A172 (cell line): ENCODE results near the gene TGM2. TPM values are rescaled to one million over a fixed set of nuclear protein-coding genes. Genes with fewer than 3 reads are reported as not detected.
"Not testable (repeated sequence)": the region's sequence is repeated elsewhere in the genome, so short reads cannot be mapped to it uniquely, and the experiment has no call there.

Experiments used
- DNase-seq: peaks from one replicate; pipeline ENCODE4 v3.0.0-alpha.2; 2015; ENCODE audit warnings: low spot score
- total RNA-seq: library from RNA; depleted of rRNA; stranded (reverse); fragments of >200 nt; shearing (Covaris generic); gene quantifications from 2 replicates; pipeline ENCODE4 v1.2.3, GENCODE V29; 2014

The TGM2 gene
- total RNA-seq, 1 experiment from 2014 or later, result 13.9 TPM

DNA sequence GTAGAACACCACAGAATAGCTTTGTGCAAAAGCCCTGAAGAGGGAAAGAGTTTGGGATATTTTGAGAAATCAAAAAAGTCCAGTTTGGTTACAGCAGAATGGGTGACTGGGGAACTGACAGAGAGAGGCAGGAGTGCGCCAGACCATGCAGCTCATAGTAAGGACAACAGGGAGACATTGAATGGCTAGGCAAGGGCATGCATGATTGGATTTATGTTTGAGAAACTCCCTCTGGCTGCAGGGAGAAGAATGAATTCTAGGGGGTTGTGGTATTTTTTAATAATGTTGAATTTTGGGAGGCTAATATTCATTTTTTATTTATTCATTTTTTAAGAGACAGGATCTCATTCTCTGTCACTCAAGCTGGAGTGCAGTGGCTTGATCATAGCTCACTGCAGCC lies 49.9 kb downstream of the TGM2 start:
- no peak for DNase-seq

DNA sequence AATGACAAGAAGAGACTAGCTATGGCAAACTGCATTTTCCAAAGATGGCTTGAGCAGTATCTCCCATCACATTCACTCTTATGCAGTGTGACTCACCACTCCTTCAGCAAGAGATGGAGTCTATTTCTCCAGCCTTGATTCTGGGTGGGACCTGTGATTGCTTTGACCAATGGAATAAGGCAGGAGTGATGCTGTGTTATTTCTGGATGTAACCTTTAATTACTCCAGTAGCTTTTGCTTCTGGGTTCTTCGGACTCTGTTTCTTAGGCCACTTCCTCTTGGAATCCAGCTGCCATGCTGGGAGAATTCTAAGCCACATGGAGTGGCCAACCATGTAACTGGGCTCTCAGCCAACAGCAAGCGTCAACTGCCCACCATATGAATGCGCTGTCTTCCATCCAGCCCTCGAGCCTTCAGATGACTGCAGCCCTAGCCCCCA lies 50.7 kb downstream of the TGM2 start:
- peak; percentile 84 for DNase-seq

DNA sequence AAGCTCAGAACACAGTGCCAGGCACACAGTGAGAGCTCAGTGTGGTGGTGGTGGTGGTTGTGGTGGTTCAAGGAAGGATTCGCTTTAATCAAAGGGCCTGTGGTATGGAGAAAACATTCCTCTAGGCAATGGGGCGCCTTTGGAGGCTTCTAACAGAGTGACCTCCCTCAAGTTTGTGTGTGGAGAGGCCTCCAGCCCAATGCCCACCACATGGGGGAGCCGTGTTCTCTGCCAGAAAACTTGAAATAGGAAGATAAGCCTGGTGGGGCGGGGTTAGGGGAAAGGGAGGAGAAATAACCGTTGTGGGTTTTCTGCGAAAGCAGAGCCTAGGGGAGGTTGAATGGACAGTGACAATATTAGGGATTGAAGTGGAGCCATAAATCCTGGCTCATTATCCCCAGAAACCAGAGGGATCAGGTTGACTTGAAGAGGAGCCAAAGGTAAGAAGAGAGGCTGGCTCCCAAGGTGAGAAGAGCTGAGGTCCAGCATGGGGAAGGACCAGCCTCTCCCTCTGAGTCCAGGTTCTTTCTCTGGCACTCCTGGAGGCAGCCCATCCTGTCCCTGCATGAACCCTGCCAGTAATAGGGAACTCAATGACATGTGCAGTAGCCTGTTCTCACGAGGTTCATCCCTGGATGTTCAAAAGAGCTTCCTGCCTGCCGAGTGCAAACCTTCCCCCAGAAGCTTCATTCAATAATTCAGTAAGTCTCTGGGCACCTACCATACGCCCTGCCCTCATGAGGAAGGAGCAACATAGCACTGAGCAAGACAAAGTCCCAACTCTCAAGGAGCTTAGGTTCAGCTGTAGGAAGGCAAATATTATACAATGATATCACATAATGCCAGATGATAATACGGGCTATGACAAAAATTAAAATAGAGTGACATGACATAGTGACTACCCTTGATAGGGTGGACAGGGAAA lies 51.4 kb downstream of the TGM2 start:
- peak; percentile 60 for DNase-seq

DNA sequence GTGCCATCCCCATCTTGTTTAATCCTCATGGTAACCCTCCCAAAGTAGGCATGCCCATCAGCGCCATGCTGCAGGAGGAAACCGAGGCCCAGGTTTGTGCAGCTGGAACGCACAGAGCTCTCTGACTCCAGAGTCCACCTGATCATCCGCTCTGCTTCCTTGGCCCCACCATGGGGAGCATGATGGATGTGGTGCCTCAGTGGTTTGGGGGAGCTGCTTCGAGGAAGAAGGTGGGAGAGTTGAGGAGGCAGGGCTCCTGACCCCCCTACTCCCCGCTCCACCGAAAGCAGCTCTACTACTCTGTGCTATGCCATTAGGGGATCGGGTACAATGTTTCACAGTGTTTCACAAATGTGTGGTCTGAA lies 52.2 kb downstream of the TGM2 start:
- no peak for DNase-seq

DNA sequence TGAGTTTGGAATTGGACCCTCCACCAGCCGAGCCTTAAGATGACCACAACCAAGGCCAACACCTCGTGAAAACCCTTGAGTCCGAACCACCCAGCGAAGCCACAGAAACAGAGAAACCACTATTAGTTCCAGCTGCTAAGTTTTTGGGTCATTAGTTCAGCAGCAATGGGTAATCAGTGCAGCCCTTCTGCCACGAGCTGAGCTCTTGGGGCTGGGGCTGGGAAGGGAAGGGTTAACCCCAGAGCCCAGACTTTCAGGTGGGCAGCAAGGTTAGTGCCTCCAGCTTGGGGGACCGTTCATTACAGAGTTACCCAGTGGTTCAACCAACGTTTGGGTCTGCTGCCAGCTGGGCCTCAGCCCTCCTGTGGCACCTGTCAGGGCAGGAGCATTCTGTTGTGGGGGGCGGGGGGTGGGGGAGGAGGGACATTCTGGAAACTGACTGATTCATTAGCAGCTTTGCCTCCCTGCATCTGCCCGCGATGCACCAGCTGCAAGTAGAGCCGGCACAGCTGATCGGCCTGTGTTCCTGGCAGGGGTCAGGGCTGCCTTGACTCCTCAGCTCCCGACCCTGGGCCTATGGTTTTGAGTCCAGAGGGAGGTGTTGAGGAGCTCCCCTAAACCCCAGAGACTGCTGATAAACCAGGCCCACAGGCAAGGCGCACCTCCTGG lies 52.7 kb downstream of the TGM2 start:
- no peak for DNase-seq

DNA sequence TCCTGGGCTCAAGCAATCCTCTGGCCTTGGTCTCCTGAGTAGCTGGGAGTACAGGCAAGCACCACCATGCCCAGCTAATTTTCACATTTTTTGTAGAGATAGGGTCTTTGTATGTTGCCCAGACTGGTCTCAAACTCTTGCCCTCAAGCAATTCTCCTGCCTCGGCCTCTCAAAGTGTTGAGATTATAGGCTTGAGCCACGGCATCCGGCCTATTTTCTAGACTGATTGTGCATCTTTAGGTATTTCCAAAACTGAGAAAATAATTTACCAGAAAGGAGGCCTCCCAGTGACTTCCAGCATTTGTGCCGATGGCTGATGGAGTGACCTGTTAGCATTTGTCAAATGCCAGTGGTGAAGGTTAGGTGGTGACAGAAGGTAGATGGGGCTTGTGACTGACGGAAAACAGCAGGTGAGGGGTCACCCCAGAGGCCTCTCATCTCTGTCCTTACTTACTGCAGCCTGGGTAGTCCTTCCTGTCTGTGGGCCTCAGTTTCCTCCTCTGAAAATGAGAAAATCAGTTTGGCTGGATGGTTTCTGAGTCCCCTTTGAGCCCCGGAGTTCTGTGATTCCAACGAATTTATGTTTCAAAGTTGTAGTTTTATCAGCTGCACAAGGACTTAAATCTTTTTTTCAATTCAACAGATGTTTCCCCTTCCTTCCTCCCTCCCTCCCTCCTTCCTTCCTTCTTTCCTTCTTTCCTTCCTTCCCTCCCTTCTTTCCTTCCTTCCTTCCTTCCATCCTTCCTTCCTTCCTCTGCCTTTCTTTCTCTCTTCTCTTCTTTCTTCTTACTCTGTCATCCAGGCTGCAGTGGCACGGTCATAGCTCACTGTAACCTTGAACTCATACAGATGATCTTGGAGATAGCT lies 53.5 kb downstream of the TGM2 start:
- no peak for DNase-seq

DNA sequence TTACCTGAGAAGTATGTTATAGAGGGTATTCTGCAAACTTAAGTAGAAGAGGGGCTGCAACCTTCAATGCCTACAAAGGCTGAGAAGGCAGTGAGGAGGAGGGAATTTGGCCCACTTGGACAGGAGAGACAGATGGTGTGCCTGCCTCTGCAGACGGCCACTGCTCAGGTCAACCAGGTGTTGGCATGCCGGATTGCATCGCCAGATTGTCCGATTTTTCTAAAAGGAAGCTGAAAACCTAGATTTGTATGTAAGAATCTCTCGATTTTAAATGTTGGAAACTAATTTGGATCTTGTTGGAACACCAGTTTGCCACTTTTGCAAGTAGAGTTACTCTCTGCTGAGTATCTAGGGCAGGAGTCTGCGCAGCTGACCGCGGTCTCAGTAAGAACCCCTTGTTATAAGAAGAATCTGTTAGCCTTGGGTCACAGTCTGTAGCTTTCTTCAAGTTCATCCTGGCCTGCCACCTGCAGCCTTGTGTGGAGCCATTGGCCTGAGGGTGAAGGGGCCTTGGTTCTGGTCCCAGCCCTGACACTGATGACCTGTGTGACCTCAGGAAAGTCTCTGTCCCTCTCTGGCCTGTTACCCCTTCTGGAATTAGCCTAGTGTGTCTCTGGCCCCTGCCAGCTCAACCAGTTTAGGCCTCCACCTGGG lies 54.4 kb downstream of the TGM2 start:
- no peak for DNase-seq

DNA sequence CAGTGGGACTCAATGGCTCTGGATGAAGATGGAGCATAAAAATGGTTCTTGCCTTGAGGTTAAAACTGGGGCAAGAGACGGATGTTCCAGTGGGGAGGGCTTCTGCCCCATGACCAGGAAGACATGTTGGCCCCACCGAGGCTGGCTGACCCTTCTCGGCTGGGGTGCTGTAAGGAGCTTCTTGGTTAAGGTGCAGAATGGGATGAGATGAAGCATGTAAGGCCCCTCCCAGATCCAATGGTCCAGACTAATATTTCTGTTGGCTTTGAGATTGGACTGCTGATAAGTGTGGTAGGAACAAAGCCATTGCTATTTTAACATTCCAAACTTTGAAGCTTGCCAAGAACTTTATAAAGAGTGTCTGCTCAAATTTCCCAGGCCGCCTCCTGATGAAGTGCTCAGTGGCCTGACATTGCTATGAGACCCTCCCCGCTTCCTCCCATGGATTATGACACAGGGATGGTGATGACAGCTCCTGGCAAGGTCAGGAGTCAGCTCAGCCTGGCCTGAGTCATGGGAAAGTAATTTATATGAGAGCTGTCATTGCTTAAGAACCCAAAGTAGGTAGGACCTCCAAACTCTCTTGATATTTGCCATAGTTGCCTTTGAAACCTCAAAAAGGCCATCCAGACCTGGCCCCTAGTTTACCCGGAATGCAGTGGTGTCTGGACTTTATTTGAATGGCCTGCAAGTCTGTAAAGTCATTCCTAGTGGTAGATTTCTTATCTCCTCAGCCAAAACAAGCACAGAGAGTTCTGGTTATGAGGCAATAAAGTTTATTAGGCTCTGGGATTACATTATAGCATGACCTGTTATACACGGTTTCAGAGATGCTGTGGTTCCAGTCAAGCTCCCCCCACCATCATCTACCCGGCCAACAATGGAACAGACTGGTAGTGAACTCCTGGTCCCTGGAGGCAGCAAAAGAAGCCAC lies 55.2 kb downstream of the TGM2 start:
- peak; percentile 99 for DNase-seq

DNA sequence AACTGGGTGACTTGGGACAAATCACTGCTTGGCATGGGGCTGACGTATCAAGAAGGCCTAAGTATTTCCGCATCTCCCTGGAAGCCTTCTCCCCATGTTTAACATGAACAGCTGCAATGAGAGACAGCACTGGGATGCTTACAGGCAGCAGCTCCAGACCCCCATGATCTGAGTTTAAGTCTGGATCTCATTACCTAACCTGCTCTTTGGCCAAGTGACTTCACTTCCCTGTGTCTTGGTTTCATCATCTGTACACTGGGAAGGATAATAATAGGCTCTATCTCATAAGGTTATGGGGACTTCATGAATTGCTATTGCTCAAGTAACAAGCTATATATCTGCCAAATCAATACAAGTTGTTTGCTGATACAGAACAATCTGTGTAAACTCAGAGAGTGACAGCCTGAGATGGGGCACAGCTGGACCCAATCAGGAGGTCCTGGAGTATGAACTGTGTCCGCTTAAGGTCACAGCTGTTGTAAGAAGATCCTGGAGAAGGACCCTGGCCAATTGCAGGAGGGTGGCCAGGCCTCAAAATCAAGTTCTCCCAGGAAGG lies 56.0 kb downstream of the TGM2 start:
- no peak for DNase-seq

DNA sequence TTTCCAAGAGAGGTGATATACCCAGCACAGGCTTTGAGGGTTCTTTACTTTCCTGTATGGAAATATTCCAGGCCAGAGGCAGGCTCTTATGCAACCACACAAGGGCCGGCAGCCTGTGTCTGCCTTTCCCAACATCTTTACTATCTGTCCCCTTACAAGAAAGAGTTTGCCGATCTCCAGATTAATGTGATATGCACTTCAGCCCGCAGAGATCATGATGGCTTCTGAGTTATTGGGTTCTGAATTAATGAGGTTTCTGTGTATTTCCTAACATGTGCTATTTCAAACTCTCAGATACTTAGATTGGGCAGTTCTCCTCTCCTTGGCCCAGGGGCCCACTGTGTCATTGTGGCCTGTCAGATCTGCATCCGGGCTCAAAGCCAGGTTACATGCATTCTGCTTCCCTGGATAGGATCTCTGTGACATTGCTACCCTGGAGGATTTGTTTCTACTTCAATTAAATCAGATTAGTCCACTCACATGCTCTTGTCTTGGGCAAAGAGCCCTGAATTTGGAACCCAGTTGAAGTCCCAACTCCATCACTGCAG lies 56.6 kb downstream of the TGM2 start:
- peak; percentile 29 for DNase-seq

DNA sequence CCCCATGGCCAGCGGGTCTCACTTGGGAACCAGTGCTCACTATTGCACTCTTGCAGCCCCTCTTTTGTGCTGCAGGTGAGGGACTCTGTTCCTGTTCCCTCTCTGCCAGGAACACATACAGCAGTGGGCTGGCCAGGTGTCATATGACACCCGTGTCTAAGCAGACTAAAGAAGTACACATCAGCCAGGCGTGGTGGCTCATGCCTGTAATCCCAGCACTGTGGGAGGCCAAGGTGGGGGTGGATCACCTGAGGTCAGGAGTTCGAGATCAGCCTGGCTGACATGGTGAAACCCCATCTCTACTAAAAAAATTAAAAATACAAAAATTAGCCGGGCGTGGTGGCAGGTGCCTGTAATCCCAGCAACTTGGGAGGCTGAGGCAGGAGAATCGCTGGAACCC lies 57.2 kb downstream of the TGM2 start:
- not testable (repeated sequence) for DNase-seq

DNA sequence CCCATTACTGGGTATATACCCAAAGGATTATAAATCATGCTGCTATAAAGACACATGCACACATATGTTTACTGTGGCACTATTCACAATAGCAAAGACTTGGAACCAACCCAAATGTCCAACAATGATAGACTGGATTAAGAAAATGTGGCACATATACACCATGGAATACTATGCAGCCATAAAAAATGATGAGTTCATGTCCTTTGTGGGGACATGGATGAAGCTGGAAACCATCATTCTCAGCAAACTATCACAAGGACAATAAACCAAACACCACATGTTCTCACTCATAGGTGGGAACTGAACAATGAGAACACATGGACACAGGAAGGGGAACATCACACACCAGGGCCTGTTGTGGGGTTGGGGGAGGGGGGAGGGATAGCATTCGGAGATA lies 57.7 kb downstream of the TGM2 start:
- not testable (repeated sequence) for DNase-seq

DNA sequence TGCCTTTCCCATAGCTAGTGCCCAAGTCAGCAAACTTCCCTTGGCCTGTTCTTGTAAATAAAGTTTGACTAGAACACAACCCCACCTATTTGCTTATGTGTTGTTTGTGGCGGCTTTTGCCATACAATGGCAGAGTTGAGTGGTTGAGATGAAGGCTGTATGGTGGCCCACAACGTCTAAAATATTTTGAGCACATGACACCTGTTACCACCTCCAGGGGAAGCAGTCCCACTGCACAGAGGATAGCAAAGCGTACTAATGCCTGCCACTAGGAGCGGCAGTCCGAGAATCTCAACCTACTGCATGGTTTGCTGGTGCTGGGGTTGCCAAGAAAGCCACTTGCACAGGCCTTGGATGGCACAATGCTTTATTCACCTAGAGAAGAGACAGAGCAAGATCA lies 58.6 kb downstream of the TGM2 start:
- no peak for DNase-seq

DNA sequence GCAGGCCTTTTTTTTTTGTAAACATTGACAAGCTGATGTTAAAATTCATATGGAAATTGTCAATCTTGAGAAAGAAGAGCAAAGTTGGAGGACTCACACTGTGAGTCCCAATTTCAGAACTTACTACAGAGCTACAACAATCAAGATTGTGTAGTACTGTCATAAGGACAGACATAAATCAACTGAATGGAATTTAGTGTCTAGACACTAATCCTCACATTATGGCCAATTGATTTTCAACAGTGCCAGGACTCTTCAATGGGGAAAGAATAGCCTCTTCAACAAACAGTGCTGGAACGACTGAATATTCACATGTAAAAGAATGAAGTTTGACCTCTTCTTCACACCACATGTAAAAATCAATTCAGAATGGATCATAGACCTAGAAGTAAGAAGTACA lies 60.8 kb downstream of the TGM2 start:
- DNase-seq, result no peak

DNA sequence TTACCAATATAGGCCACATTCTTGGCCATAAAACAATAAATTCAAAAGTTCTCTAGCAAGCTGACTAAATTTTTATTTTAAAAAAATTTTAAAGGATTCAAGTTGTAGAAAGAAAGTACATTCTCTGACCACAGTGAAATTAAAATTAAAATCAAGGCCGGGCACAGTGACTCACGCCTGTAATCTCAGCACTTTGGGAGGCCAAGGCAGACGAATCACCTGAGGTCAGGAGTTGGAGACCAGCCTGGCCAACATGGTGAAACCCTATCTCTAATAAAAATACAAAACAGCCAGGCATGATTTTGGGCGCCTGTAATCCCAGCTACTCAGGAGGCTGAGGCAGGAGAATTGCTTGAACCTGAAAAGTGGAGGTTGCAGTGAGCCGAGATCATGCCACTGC lies 62.9 kb downstream of the TGM2 start:
- not testable (repeated sequence) for DNase-seq

DNA sequence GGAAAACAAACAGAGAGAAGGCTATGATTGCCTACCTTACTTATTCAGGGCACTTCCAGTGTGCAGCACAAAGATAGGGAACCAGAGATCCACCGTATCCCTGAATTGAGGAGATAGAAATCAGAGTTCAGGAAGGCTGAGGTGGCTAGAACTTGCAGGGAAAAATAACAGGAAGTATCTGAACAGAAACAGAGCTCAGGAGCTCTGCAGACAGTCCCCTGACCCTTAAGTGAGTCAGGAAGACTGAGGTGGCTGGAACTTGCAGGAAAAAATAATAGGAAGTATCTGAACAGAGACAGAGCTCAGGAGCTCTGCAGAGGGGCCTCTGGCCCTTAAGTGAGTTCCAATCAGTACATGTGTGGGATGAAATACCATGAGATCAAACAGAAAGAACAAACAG lies 66.1 kb downstream of the TGM2 start:
- DNase-seq, result no peak

DNA sequence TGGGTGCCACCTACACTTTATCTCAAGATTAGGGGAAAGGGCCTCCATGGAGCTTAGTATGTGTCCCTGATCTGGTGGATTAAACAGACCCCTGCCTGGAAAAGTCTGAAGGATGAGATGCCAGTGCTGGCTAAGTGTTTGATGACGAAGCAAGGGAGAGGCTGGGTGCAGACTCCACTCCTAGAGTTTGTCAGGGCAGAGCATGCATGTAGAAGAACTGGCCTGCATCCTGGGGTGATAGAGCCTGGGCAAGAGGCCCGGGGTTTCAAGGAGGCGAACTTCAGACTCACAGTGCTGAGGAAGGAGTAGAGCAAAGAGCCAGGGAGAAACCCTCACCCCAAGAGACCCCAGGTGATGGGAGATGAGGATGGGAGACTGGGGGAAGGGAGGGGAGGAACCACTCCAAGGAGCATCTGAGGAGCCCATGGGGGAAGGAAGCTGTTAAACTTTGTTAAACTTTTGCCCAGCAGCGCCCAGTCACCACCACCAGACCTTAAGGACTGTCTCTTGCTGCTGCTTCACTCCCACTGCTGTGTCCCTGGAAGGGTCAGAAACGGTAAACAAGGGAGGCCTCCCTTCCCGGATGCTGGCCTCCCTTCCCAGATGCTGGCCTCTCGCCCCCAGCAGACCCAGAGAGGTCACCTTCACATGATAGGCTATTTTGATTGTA lies 69.9 kb downstream of the TGM2 start:
- DNase-seq, result no peak

DNA sequence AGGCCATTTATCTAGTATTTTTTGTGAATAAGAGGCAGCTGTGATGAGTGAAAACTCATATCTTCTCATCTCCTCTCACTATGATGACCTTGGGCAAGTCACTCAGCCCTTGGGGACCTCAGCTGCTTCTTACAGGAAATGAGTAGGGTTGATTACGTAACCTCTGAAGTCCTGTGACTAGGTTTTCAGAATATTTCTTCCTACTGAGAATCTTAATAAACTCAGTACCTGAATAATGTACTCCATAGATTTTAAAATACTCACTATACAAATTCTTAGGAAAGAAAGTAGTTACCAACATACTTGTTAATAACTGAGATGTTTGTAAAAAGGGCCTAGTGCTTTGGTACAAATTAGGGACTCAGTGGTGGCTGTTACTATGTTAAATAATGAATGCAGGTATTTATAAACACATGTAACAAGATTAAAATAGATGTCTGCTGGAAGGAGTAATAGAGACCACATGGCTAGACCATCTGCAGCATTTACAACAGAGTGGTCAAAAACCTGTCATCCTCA lies 70.6 kb downstream of the TGM2 start:
- peak; percentile 89 for DNase-seq

DNA sequence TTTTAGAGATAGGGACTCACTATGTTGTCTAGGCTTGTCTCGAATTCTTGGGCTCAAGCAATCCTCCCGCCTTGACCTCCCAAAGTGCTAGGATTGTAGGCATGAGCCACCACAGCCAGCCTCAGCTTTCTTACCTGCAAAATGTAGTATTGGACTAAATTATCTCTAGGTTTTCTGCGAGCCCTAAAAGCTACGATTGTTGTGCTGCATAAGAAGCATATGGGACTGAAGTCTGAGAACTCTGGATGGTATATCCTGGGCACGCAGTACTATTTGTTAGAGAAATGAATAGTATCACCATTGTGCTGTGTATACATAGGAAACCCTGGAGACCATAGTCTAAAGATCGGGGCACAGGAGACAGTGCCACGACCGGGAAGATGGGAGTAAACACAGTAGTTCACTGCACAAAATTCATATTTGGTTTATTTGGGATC lies 71.4 kb downstream of the TGM2 start:
- no peak for DNase-seq
